ENCODE results near the gene CTNNA2.
A peak's percentile ranks its signal among the peaks of the same experiment; 100 is the strongest.

CTNNA2 gene

DNA sequence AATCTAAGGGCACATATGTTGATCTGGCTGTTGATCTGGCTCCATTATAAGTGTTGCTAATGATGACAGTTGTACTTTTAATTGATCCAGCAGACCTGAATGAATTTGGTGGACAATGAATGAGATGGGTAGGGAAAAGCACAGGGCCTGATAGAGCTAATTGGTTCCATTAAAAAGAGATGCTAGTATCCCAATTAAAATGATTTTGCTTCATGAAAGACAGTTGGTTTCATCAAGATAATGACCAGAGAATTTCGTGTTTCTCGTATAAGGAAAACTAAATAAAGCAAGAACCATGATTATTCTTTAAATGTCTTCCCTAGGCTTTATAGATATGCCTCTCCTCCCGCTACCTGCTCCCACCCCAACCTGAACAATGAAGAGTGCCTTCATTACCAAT is 900.3 kb downstream of the CTNNA2 start:
- Mint-ChIP-seq H3K27me3 (ENCODE audit: low read depth) (no peaks in the 10 kb centered on the region), H3K9me3 (peaks cover 21% of the 10 kb centered on the region), H3K27ac (no peak overlapping the region), H3K4me1 (no peaks in the 10 kb centered on the region), H3K4me3 (no peak overlapping the region), H3K36me3 (ENCODE audit: low read depth) (no peaks in the 10 kb centered on the region)
- TF ChIP-seq, protein P1, sequence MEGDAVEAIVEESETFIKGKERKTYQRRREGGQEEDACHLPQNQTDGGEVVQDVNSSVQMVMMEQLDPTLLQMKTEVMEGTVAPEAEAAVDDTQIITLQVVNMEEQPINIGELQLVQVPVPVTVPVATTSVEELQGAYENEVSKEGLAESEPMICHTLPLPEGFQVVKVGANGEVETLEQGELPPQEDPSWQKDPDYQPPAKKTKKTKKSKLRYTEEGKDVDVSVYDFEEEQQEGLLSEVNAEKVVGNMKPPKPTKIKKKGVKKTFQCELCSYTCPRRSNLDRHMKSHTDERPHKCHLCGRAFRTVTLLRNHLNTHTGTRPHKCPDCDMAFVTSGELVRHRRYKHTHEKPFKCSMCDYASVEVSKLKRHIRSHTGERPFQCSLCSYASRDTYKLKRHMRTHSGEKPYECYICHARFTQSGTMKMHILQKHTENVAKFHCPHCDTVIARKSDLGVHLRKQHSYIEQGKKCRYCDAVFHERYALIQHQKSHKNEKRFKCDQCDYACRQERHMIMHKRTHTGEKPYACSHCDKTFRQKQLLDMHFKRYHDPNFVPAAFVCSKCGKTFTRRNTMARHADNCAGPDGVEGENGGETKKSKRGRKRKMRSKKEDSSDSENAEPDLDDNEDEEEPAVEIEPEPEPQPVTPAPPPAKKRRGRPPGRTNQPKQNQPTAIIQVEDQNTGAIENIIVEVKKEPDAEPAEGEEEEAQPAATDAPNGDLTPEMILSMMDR (IDR thresholded peaks at IDR 0.05; ENCODE audit: unreplicated experiment in 3 of 3): no peak

DNA sequence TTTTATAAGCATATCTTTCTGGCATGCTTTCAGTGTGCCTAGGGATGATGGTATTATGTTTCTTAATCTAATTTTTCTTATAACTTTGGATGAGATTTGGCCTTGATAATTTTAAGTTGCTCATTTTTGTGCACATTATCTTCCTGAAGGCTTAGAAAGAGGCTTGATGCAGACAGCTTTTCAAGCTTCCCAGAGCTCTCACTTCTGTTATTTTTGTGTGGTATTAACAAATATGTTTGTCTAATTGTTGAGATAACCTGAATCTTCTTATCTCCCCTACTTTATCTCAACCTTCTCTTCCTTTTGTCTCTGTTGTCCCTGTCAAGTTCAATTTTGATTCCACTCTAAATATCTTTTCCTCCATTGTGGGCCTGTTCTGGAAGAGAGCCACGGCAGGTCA is 904.9 kb downstream of the CTNNA2 start:
- Mint-ChIP-seq H3K4me3 (no peak overlapping the region), H3K4me1 (no peaks in the 10 kb centered on the region), H3K27me3 (ENCODE audit: low read depth) (no peaks in the 10 kb centered on the region), H3K9me3 (peaks cover 21% of the 10 kb centered on the region), H3K36me3 (ENCODE audit: low read depth) (no peaks in the 10 kb centered on the region), H3K27ac (no peak overlapping the region)
- TF ChIP-seq, protein P1 (IDR thresholded peaks at IDR 0.05; ENCODE audit: unreplicated experiment in 3 of 3): no peak

DNA sequence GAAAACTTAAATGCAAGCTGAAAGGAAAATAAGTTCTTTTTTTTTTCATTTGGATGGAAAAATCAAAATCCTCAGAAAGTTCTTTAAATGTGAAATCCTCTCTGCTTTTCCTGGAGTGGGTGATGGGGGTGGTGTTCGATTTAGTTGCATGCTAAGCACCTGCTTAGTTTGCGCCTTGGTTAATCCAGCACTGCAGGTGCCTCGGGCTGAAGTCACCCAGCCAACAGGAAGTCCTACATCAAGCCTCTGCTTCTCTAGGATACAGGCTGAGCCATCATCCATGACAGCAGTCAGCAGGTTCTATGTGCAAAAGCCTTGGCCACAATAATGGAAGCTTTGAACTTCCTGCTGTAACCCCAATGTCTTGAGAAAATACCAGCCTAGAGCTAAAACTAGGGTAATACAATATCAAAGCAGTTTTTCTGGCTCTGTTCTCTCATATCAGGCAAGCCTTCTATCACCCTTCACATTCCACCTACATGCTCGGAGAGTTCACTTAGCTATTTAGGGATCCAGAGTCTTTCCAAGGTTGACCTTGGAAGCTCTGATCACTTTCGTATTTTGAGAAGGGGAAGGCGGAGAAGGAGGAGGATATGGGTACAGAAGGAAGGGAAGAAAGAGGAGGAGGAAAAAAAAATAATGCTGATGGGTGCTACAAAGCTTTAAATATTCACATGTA is 907.8 kb downstream of the CTNNA2 start:
- H3K4me1 Mint-ChIP-seq: no peaks in the 10 kb centered on the region
- no peak overlapping the region for H3K4me3 Mint-ChIP-seq
- peak overlapping the region in 2 of 3 experiments; percentile 17 to 86 for H3K27ac Mint-ChIP-seq
- H3K27me3 Mint-ChIP-seq (ENCODE audit: low read depth): no peaks in the 10 kb centered on the region
- TF ChIP-seq, protein P1 (IDR thresholded peaks at IDR 0.05; ENCODE audit: unreplicated experiment in 3 of 3): no peak
- H3K9me3 Mint-ChIP-seq: peaks cover 5% of the 10 kb centered on the region
- H3K36me3 Mint-ChIP-seq (ENCODE audit: low read depth): no peaks in the 10 kb centered on the region

DNA sequence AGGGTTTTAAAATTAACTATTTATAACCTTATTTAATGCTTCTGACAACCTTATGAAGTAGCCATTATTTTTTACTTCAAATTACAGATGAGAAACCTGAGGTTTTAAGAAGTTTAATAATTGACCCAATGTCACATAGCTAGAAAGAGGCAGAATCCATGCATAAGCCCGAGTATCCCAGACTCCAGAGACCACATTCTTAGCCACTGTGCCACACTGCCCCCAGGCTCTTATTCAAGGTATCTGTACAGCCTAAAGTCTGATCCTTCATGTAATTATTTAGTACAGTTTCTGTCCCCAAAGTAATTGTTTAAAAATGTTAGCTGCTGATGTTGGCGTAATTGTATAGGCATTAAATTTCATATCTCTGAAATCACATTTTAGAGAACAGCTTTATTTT is 916.4 kb downstream of the CTNNA2 start:
- H3K36me3 Mint-ChIP-seq (ENCODE audit: low read depth): no peaks in the 10 kb centered on the region
- H3K9me3 Mint-ChIP-seq: no peaks in the 10 kb centered on the region
- peaks cover 11% of the 10 kb centered on the region for H3K4me1 Mint-ChIP-seq
- no peak overlapping the region for H3K4me3 Mint-ChIP-seq
- H3K27me3 Mint-ChIP-seq (ENCODE audit: low read depth): no peaks in the 10 kb centered on the region
- TF ChIP-seq, protein P1 (IDR thresholded peaks at IDR 0.05; ENCODE audit: unreplicated experiment in 3 of 3): peak in 1 of 3 experiments; percentile 25
- H3K27ac Mint-ChIP-seq: peak overlapping the region; percentile 23 to 82 (median 36)

DNA sequence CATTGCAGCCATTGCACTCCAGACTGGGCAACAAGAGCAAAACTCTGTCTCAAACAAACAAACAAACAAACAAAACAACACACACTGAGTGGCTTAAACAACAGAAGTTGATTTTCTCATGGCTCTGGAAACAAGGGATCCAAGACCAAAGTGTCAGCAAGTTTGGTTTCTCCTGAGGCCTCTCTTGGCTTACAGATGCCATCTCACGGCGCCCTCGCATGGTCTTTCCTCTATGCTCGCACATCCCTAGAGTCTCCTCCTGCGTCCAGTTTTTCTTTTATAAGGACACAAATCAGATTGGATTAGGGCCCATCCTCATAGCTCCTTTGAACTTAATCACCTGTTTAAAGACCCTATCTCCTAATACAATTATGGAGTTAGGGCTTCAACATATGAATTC is 925.1 kb downstream of the CTNNA2 start:
- TF ChIP-seq, protein P1 (IDR thresholded peaks at IDR 0.05; ENCODE audit: unreplicated experiment in 3 of 3): no peak
- H3K36me3 Mint-ChIP-seq (ENCODE audit: low read depth): no peaks in the 10 kb centered on the region
- H3K9me3 Mint-ChIP-seq: no peaks in the 10 kb centered on the region
- no peak overlapping the region for H3K4me3 Mint-ChIP-seq
- H3K4me1 Mint-ChIP-seq: peaks cover 6% of the 10 kb centered on the region
- peak overlapping the region in 1 of 3 experiments; percentile 10 for H3K27ac Mint-ChIP-seq
- H3K27me3 Mint-ChIP-seq (ENCODE audit: low read depth): no peaks in the 10 kb centered on the region

DNA sequence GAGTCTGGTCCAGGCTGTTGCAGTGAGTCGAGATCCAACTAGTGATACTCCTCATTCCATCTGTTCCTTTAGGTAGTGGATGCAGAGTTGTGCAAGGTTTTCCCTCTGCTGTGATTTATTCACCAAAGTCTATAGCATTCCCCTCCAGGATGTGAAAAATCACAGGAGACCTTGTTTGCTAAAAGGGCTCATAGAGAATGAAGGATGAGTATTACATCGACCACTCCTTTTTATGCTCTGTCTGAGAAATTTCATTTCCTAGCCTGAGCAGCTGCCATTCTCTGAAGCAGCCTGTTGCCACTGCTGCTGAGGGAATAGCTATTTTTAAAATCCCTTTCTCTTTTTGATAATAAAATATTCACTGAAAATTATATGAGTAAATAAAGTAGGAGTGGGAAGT is 925.8 kb downstream of the CTNNA2 start:
- no peak overlapping the region for H3K27ac Mint-ChIP-seq
- H3K4me3 Mint-ChIP-seq: no peak overlapping the region
- H3K4me1 Mint-ChIP-seq: peaks cover 3% of the 10 kb centered on the region
- no peaks in the 10 kb centered on the region for H3K27me3 Mint-ChIP-seq (ENCODE audit: low read depth)
- H3K9me3 Mint-ChIP-seq: no peaks in the 10 kb centered on the region
- TF ChIP-seq, protein P1 (IDR thresholded peaks at IDR 0.05; ENCODE audit: unreplicated experiment in 3 of 3): no peak
- H3K36me3 Mint-ChIP-seq (ENCODE audit: low read depth): no peaks in the 10 kb centered on the region

Data from nephron (organoid).